Measurements from ENCODE around the gene RUBCN.

DNA sequence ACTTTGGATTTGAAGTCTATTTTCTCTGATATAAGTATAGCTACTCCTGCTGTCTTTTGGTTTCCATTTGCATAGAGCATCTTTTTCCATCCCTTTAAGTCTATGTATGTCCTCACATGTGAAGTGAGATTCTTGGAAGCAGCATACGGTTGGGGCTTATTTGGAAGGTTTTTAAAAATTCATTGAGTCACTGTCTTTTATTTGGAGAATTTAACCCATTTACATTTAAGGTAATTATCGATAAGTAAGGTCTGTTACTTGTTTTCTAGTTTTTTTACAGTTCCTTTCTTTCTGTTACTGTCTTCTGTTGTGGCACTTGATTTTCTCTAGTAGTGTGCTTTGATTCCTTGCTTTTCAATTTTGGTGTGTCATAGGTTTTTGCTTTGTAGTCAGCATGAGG is 14.0 kb downstream of the RUBCN start:
- TF ChIP-seq HDGF (IDR thresholded peaks at IDR 0.05; ENCODE audit: borderline replicate concordance) (no peak), SP1 (IDR thresholded peaks at IDR 0.05) (no peak), BHLHE40 (IDR thresholded peaks at IDR 0.05; ENCODE audit: borderline replicate concordance) (no peak), FOXA1 (IDR thresholded peaks at IDR 0.05) (no peak), ARNT (IDR thresholded peaks at IDR 0.05) (no peak), LEF1 (IDR thresholded peaks at IDR 0.05; ENCODE audit: borderline replicate concordance) (no peak), ELF4 (IDR thresholded peaks at IDR 0.05) (no peak), SUZ12 (IDR thresholded peaks at IDR 0.05) (no peak), FOXK2 (IDR thresholded peaks at IDR 0.05) (no peak), NFRKB (IDR thresholded peaks at IDR 0.05) (no peak), TARDBP (IDR thresholded peaks at IDR 0.05) (no peak)
- TF ChIP-seq, protein P1, sequence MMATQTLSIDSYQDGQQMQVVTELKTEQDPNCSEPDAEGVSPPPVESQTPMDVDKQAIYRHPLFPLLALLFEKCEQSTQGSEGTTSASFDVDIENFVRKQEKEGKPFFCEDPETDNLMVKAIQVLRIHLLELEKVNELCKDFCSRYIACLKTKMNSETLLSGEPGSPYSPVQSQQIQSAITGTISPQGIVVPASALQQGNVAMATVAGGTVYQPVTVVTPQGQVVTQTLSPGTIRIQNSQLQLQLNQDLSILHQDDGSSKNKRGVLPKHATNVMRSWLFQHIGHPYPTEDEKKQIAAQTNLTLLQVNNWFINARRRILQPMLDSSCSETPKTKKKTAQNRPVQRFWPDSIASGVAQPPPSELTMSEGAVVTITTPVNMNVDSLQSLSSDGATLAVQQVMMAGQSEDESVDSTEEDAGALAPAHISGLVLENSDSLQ (IDR thresholded peaks at IDR 0.05): no peak
